ENCODE results near the gene FUBP1. TPM values are rescaled to one million over a fixed set of nuclear protein-coding genes. Genes with fewer than 3 reads are reported as not detected.

The FUBP1 gene
- total and polyA plus RNA-seq, 8 donors, result 21.7 to 81.5 (median 47.6) TPM

DNA sequence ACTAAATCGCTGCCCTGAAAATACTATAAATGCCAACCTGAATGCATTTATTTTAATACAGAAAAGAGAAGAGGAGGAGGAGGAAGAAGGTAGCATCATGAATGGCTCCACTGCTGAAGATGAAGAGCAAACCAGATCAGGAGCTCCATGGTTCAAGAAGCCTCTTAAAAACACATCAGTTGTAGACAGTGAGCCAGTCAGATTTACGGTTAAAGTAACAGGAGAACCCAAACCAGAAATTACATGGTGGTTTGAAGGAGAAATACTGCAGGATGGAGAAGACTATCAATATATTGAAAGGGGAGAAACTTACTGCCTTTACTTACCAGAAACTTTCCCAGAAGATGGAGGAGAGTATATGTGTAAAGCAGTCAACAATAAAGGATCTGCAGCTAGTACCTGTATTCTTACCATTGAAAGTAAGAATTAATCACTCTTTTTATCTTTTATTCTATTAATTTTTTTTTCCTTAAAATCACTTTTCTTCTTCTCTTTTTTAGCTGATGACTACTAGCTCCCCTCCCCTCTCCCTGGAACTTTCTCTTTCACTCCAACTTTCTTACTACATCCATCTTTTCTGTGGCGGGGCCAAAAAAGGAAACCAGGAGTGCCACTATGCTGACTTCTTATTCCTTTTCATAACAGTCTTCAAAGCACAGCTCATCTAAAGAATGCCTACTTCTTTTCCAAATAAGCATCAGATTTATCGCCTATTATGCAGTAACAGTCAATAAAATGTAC lies 36.3 kb downstream of the FUBP1 start:
- H3K27ac ChIP-seq, result no peak overlapping the region
- no peaks in the 10 kb centered on the region for H3K9me3 ChIP-seq
- FAIRE-seq (no peak), ATAC-seq (no peak), DNase-seq (no peak)
- no peaks in the 10 kb centered on the region for H3K27me3 ChIP-seq
- no peak for TF ChIP-seq CTCF (IDR thresholded peaks at IDR 0.05)
- no peaks in the 10 kb centered on the region for H3K4me1 ChIP-seq
- intact Hi-C loops (cut with DNase I), result no loop called here
- H3K4me3 ChIP-seq, result no peak overlapping the region
- 97 to 99% methylated on average over 4 of the region's 4 CpGs for WGBS, 2 donors
- H3K36me3 ChIP-seq, result peaks cover 3 to 21% (median 4%) of the 10 kb centered on the region in 3 donors

GRCh38 chr1:77940921-77941570 lies 37.8 kb downstream of the FUBP1 start:
- H3K4me1 ChIP-seq, result no peaks in the 10 kb centered on the region
- ATAC-seq, result no peak
- no peak for FAIRE-seq
- peaks cover 0 to 8% (median 4%) of the 10 kb centered on the region in 3 donors for H3K36me3 ChIP-seq
- no peak overlapping the region for H3K27ac ChIP-seq
- no peaks in the 10 kb centered on the region for H3K27me3 ChIP-seq
- TF ChIP-seq CTCF (IDR thresholded peaks at IDR 0.05), result no peak
- intact Hi-C loops (cut with DNase I), result no loop called here
- H3K9me3 ChIP-seq, result no peaks in the 10 kb centered on the region
- H3K4me3 ChIP-seq, result no peak overlapping the region
- WGBS, 2 donors, result 93 to 98% methylated on average over 4 of the region's 4 CpGs
- no peak for DNase-seq

- DNase-seq (no peak), ATAC-seq (no peak), FAIRE-seq (no peak)
- Histone ChIP-seq H3K4me1 (no peaks in the 10 kb centered on the region), H3K27ac (no peak overlapping the region), H3K9me3 (no peaks in the 10 kb centered on the region), H3K4me3 (no peak overlapping the region), H3K36me3 (peaks cover 0 to 3% (median 0%) of the 10 kb centered on the region in 3 donors), H3K27me3 (no peaks in the 10 kb centered on the region)
- intact Hi-C loops (cut with DNase I), result no loop called here
- no peak for TF ChIP-seq CTCF (IDR thresholded peaks at IDR 0.05)
These were observed 40.2 kb downstream of the FUBP1 start for GRCh38 chr1:77938651-77939050.

GRCh38 chr1:77929806-77930205 lies 49.1 kb downstream of the FUBP1 start:
- no peaks in the 10 kb centered on the region for H3K4me1 ChIP-seq
- H3K27me3 ChIP-seq, result no peaks in the 10 kb centered on the region
- FAIRE-seq, result no peak
- TF ChIP-seq CTCF (IDR thresholded peaks at IDR 0.05), result no peak
- H3K36me3 ChIP-seq, result no peaks in the 10 kb centered on the region
- WGBS, 2 donors, result 100% methylated on average over 2 of the region's 2 CpGs
- H3K4me3 ChIP-seq, result no peak overlapping the region
- no peaks in the 10 kb centered on the region for H3K9me3 ChIP-seq
- no peak for DNase-seq
- intact Hi-C loops (cut with DNase I), result no loop called here
- no peak for ATAC-seq
- no peak overlapping the region for H3K27ac ChIP-seq

DNA sequence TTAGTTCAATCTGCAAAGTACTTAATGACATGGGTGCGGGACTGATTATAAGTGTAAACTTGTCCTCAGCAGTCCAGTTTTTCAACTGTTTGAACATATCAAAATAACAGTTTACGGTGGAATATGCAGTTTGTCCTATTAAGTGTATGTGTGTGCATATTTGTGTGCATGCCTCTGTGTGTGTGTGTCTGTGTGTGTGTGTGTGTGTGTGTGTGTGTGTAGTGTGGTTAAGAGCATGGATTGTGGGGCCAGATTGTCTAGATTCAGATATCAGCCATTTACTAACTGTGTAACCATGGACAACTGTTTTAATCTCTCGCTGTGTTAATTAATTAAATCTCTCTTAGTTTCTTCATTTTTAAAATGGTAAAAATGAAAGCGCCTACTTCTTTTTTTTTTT lies 51.5 kb downstream of the FUBP1 start:
- DNase-seq, result no peak
- no peaks in the 10 kb centered on the region for H3K9me3 ChIP-seq
- no peak for ATAC-seq
- 78 to 84% methylated on average over 4 of the region's 4 CpGs for whole genome bisulfite sequencing, 2 donors
- TF ChIP-seq CTCF (IDR thresholded peaks at IDR 0.05), result no peak
- H3K27ac ChIP-seq, result no peak overlapping the region
- no peak overlapping the region for H3K4me3 ChIP-seq
- H3K27me3 ChIP-seq, result no peaks in the 10 kb centered on the region
- no peak for FAIRE-seq
- H3K4me1 ChIP-seq, result no peaks in the 10 kb centered on the region
- H3K36me3 ChIP-seq, result no peaks in the 10 kb centered on the region
- intact Hi-C loops (cut with DNase I), result no loop called here
